HCT116 (cell line): Measurements from ENCODE around the gene NECAP2.

Experiments
- CEBPB ChIP-seq: IDR thresholded peaks from 2 replicates; pipeline ENCODE4 v1.6.1; 2012; ENCODE audit warnings: low read depth
- POLR2A ChIP-seq: IDR thresholded peaks from 2 replicates; pipeline ENCODE4 v1.7.0; 2011; ENCODE audit warnings: borderline replicate concordance; ENCODE audit not compliant: insufficient read depth, insufficient read length; ENCODE audit errors: extremely low read depth
- POLR2AphosphoS5 ChIP-seq: IDR thresholded peaks from 2 replicates; pipeline ENCODE4 v1.6.1; 2011; ENCODE audit warnings: mild to moderate bottlenecking, low read depth, low read length, moderate library complexity
- SIN3A ChIP-seq: IDR thresholded peaks from 2 replicates; pipeline ENCODE4 v1.6.1; 2012; ENCODE audit warnings: low read depth
- YY1 ChIP-seq: IDR thresholded peaks from 2 replicates; pipeline ENCODE4 v1.6.1; 2011; ENCODE audit warnings: low read length, low read depth, moderate library complexity, mild to moderate bottlenecking; ENCODE audit not compliant: insufficient replicate concordance; ENCODE audit errors: extremely low read depth
- TF ChIP-seq, protein P1 (sequence below), 3 experiments: fragments of 200-600 bp in 1 of 3; sonication (generic) in 1 of 3; IDR thresholded peaks in 2 of 3; conservative IDR thresholded peaks in 1 of 3; 2 replicates each; pipeline ENCODE4 v1.5.1; 2012 to 2017; ENCODE audit warnings: low read depth in 2 of 3, low read length in 2 of 3, antibody characterized with exemption in 1 of 3, borderline replicate concordance in 1 of 3, control low read depth in 1 of 3, mild to moderate bottlenecking in 1 of 3, mixed read lengths in 1 of 3, mixed run types in 1 of 3, moderate library complexity in 1 of 3; ENCODE audit not compliant: insufficient read depth in 1 of 3

- TF ChIP-seq SIN3A (no peak), POLR2A (no peak), CEBPB (no peak), YY1 (no peak), POLR2AphosphoS5 (no peak)
- TF ChIP-seq, protein P1, sequence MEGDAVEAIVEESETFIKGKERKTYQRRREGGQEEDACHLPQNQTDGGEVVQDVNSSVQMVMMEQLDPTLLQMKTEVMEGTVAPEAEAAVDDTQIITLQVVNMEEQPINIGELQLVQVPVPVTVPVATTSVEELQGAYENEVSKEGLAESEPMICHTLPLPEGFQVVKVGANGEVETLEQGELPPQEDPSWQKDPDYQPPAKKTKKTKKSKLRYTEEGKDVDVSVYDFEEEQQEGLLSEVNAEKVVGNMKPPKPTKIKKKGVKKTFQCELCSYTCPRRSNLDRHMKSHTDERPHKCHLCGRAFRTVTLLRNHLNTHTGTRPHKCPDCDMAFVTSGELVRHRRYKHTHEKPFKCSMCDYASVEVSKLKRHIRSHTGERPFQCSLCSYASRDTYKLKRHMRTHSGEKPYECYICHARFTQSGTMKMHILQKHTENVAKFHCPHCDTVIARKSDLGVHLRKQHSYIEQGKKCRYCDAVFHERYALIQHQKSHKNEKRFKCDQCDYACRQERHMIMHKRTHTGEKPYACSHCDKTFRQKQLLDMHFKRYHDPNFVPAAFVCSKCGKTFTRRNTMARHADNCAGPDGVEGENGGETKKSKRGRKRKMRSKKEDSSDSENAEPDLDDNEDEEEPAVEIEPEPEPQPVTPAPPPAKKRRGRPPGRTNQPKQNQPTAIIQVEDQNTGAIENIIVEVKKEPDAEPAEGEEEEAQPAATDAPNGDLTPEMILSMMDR (IDR thresholded peaks at IDR 0.05 in 2 of 3, conservative IDR thresholded peaks at IDR 0.05 in 1 of 3; ENCODE audit: borderline replicate concordance in 1 of 3, insufficient read depth in 1 of 3, low read depth in 2 of 3, low read length in 2 of 3): no peak
Measured at GRCh38 chr1:16420424-16421118, 20.0 kb upstream of the NECAP2 start.
